ENCODE results near the gene BLZF1. TPM values are rescaled to one million over a fixed set of nuclear protein-coding genes. Genes with fewer than 3 reads are reported as not detected.
A peak's percentile ranks its signal among the peaks of the same experiment; 100 is the strongest.

Gene BLZF1
- total and polyA plus RNA-seq, 2 donors from 2014 or later: 10.3 to 25.3 TPM

- no peak for FAIRE-seq
- TF ChIP-seq CTCF (IDR thresholded peaks at IDR 0.05; ENCODE audit: borderline replicate concordance, extremely low read depth, insufficient read depth): no peak
- intact Hi-C loops (cut with DNase I): no loop called here
Measured at GRCh38 chr1:169346036-169346589, 21.9 kb upstream of the BLZF1 start.

GRCh38 chr1:169347688-169348382 lies 20.2 kb upstream of the BLZF1 start:
- H3K9me3 ChIP-seq (ENCODE audit: control insufficient read depth in 2 of 3, insufficient read depth in 1 of 3, low read length in 3 of 3): no peaks in the 10 kb centered on the region
- H3K4me1 ChIP-seq (ENCODE audit: control insufficient read depth in 2 of 3, insufficient read depth in 2 of 3, low read depth in 1 of 3, low read length in 3 of 3): no peaks in the 10 kb centered on the region
- H3K27ac ChIP-seq (ENCODE audit: low read depth in 2 of 2, low read length in 2 of 2): no peak overlapping the region
- TF ChIP-seq CTCF (IDR thresholded peaks at IDR 0.05; ENCODE audit: borderline replicate concordance, extremely low read depth, insufficient read depth): no peak
- intact Hi-C loops (cut with DNase I): no loop called here
- no peaks in the 10 kb centered on the region for H3K27me3 ChIP-seq (ENCODE audit: control insufficient read depth, insufficient read depth, low read length)
- no peaks in the 10 kb centered on the region for H3K36me3 ChIP-seq (ENCODE audit: control insufficient read depth in 2 of 3, insufficient read depth in 3 of 3, low read length in 3 of 3)
- no peak overlapping the region for H3K4me3 ChIP-seq (ENCODE audit: low read length in 3 of 3)
- FAIRE-seq (no peak), DNase-seq (no peak)
- no peak overlapping the region for H3K9ac ChIP-seq (ENCODE audit: low read length in 3 of 3)

More at GRCh38 chr1:169346036-169346589, 21.9 kb upstream of the BLZF1 start:
- H3K9me3 ChIP-seq (ENCODE audit: control insufficient read depth in 2 of 3, insufficient read depth in 1 of 3, low read length in 3 of 3): no peaks in the 10 kb centered on the region
- no peak overlapping the region for H3K27ac ChIP-seq (ENCODE audit: low read depth in 2 of 2, low read length in 2 of 2)
- H3K36me3 ChIP-seq (ENCODE audit: control insufficient read depth in 2 of 3, insufficient read depth in 3 of 3, low read length in 3 of 3): no peaks in the 10 kb centered on the region
- no peak overlapping the region for H3K4me3 ChIP-seq (ENCODE audit: low read length in 3 of 3)
- H3K9ac ChIP-seq (ENCODE audit: low read length in 3 of 3): no peak overlapping the region
- no peaks in the 10 kb centered on the region for H3K4me1 ChIP-seq (ENCODE audit: control insufficient read depth in 2 of 3, insufficient read depth in 2 of 3, low read depth in 1 of 3, low read length in 3 of 3)
- no peak for DNase-seq
- H3K27me3 ChIP-seq (ENCODE audit: control insufficient read depth, insufficient read depth, low read length): no peaks in the 10 kb centered on the region

- Histone ChIP-seq H3K27me3 (ENCODE audit: control insufficient read depth, insufficient read depth, low read length) (no peaks in the 10 kb centered on the region), H3K9me3 (ENCODE audit: control insufficient read depth in 2 of 3, insufficient read depth in 1 of 3, low read length in 3 of 3) (no peaks in the 10 kb centered on the region), H3K9ac (ENCODE audit: low read length in 3 of 3) (no peak overlapping the region), H3K36me3 (ENCODE audit: control insufficient read depth in 2 of 3, insufficient read depth in 3 of 3, low read length in 3 of 3) (no peaks in the 10 kb centered on the region), H3K4me3 (ENCODE audit: low read length in 3 of 3) (no peak overlapping the region), H3K4me1 (ENCODE audit: control insufficient read depth in 2 of 3, insufficient read depth in 2 of 3, low read depth in 1 of 3, low read length in 3 of 3) (no peaks in the 10 kb centered on the region), H3K27ac (ENCODE audit: low read depth in 2 of 2, low read length in 2 of 2) (no peak overlapping the region)
- peak; percentile 94 for FAIRE-seq
- TF ChIP-seq CTCF (IDR thresholded peaks at IDR 0.05; ENCODE audit: borderline replicate concordance, extremely low read depth, insufficient read depth): peak; percentile 81
- intact Hi-C loops (cut with DNase I): no loop called here
- DNase-seq: peak in 2 of 5 donors; percentile 67 to 78
Measured at GRCh38 chr1:169348383-169349036, 19.5 kb upstream of the BLZF1 start.

All from kidney (tissue), 14 donors.